ENCODE data around the gene SPATA31D1.

GRCh38 chr9:81981883-81982282 lies 6.7 kb upstream of the SPATA31D1 start:
- no peak for TF ChIP-seq EZH2 (IDR thresholded peaks at IDR 0.05; ENCODE audit: insufficient read depth, poor library complexity, severe bottlenecking)
- no peak for TF ChIP-seq EZH2phosphoT487 (IDR thresholded peaks at IDR 0.05; ENCODE audit: insufficient read depth, low read depth)
